ENCODE measurements around the gene KRTAP17-1.

Gene KRTAP17-1

DNA sequence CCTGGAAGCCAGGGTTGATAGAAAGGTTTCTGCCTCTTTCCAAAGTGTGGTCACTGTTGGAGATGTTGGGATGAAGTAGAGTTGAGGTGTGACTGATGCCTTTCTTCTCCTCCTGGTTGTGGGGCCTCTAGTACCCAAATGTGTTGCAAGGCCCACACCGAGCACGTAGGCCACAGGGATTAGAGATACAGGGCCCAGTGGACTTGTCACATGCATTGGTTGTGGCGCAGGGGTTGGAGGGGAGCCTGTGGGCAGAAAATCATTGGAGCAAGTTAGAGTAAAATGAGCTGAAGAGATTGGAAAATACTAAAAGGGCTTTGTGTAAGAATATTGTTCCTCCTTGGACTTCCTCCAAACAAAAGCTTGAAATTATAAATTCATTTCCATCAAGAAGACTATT, 30.5 kb upstream of the KRTAP17-1 start:
- Histone ChIP-seq H4K20me1 (ENCODE audit: insufficient read depth) (no peaks in the 10 kb centered on the region), H3K36me3 (ENCODE audit: insufficient read depth) (no peaks in the 10 kb centered on the region), H2AFZ (ENCODE audit: low read depth) (no peak overlapping the region), H3K79me2 (ENCODE audit: insufficient read depth, low read depth) (no peaks in the 10 kb centered on the region), H3K27me3 (ENCODE audit: insufficient read depth, low read depth) (peaks cover 11% of the 10 kb centered on the region; the same call in 1 of the 2 replicates), H3K9ac (no peak overlapping the region), H3K4me3 (IDR thresholded peaks at IDR 0.05; ENCODE audit: insufficient read depth, low read depth, low read length) (no peak overlapping the region), H3K4me1 (ENCODE audit: low read depth, poor library complexity, severe bottlenecking) (peaks cover 13% of the 10 kb centered on the region), H3K4me2 (no peak overlapping the region), H3K27ac (no peak overlapping the region)
- TF ChIP-seq, protein P1, sequence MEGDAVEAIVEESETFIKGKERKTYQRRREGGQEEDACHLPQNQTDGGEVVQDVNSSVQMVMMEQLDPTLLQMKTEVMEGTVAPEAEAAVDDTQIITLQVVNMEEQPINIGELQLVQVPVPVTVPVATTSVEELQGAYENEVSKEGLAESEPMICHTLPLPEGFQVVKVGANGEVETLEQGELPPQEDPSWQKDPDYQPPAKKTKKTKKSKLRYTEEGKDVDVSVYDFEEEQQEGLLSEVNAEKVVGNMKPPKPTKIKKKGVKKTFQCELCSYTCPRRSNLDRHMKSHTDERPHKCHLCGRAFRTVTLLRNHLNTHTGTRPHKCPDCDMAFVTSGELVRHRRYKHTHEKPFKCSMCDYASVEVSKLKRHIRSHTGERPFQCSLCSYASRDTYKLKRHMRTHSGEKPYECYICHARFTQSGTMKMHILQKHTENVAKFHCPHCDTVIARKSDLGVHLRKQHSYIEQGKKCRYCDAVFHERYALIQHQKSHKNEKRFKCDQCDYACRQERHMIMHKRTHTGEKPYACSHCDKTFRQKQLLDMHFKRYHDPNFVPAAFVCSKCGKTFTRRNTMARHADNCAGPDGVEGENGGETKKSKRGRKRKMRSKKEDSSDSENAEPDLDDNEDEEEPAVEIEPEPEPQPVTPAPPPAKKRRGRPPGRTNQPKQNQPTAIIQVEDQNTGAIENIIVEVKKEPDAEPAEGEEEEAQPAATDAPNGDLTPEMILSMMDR (conservative IDR thresholded peaks at IDR 0.05; ENCODE audit: low read depth, low read length): no peak

DNA sequence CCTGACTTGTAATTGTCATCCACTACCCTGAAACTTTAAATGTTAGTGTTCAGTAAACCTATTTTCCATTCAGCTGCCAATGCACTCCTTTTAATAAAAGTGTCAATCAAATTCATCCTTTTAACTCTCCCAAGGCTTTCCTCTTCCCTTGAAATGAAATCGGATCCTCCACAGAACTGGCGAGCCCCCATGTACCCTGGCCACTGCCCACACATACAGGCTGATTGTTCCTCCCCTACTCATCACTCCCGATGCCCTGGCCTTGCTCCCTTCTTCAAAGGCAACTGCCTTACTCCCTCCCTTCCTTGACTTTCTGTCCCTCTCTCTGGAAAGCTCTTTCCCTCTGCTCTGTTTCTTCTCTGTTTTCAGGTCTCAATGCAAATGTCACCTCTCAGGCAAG, 27.5 kb upstream of the KRTAP17-1 start:
- no peaks in the 10 kb centered on the region for H4K20me1 ChIP-seq (ENCODE audit: insufficient read depth)
- H3K27ac ChIP-seq: no peak overlapping the region
- TF ChIP-seq, protein P1 (conservative IDR thresholded peaks at IDR 0.05; ENCODE audit: low read depth, low read length): no peak
- no peak overlapping the region for H3K4me3 ChIP-seq (IDR thresholded peaks at IDR 0.05; ENCODE audit: insufficient read depth, low read depth, low read length)
- no peak overlapping the region for H2AFZ ChIP-seq (ENCODE audit: low read depth)
- peaks cover 26% of the 10 kb centered on the region; the same call in 1 of the 2 replicates for H3K27me3 ChIP-seq (ENCODE audit: insufficient read depth, low read depth)
- no peak overlapping the region for H3K9ac ChIP-seq
- no peaks in the 10 kb centered on the region for H3K79me2 ChIP-seq (ENCODE audit: insufficient read depth, low read depth)
- H3K4me2 ChIP-seq: no peak overlapping the region
- H3K4me1 ChIP-seq (ENCODE audit: low read depth, poor library complexity, severe bottlenecking): peaks cover 42% of the 10 kb centered on the region
- no peaks in the 10 kb centered on the region for H3K36me3 ChIP-seq (ENCODE audit: insufficient read depth)

DNA sequence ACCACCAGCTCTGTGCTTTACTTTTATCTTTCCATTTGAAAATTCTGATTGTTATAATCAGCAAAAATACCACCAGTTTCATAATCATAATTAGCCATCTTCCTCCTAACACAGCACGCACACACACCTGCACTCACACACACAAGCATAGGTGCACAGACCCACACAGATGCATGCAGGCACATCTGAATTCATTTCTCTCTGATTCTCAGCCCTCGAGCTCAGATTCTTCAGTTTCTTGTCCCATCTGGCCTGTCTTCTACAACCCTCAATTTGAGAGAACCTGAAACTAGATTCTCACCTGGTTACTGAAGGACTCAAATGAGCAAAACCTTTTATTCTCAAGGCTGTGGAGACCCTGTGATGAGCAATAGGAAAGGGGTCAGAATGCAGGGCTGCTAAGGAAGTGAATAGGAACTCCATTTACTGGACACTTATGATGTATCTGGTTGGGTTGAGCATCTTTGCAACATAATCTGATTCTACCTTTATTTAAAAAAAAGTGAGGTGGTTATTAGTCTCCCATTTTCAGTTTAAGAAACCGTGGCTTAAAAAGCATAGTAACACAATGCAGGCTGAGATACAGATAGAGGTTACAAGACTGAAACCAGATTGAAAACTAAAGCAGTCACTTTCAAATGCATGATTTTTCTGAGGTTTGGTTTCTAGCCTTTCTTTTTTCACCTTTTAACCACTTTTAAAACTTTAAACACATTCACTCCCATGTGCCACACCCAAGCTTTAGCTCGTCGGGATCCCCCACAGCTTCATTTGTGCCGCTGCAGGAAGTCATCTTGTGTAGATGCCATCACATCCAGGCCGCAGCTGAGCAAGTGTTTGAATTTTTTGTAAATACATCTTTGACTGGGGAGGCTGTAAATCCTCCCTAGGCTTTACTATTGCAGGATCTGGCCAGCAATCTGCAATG, 25.7 kb upstream of the KRTAP17-1 start:
- peak overlapping the region; percentile 26; the same call in 1 of the 2 replicates for H3K27ac ChIP-seq
- no peaks in the 10 kb centered on the region for H3K36me3 ChIP-seq (ENCODE audit: insufficient read depth)
- no peaks in the 10 kb centered on the region for H4K20me1 ChIP-seq (ENCODE audit: insufficient read depth)
- H3K4me2 ChIP-seq: peak overlapping the region; percentile 59
- H3K79me2 ChIP-seq (ENCODE audit: insufficient read depth, low read depth): no peaks in the 10 kb centered on the region
- peaks cover 43% of the 10 kb centered on the region; the same call in 1 of the 2 replicates for H3K27me3 ChIP-seq (ENCODE audit: insufficient read depth, low read depth)
- H3K4me1 ChIP-seq (ENCODE audit: low read depth, poor library complexity, severe bottlenecking): peaks cover 46% of the 10 kb centered on the region
- H3K9ac ChIP-seq: no peak overlapping the region
- no peak overlapping the region for H3K4me3 ChIP-seq (IDR thresholded peaks at IDR 0.05; ENCODE audit: insufficient read depth, low read depth, low read length)
- H2AFZ ChIP-seq (ENCODE audit: low read depth): no peak overlapping the region
- TF ChIP-seq, protein P1 (conservative IDR thresholded peaks at IDR 0.05; ENCODE audit: low read depth, low read length): no peak

DNA sequence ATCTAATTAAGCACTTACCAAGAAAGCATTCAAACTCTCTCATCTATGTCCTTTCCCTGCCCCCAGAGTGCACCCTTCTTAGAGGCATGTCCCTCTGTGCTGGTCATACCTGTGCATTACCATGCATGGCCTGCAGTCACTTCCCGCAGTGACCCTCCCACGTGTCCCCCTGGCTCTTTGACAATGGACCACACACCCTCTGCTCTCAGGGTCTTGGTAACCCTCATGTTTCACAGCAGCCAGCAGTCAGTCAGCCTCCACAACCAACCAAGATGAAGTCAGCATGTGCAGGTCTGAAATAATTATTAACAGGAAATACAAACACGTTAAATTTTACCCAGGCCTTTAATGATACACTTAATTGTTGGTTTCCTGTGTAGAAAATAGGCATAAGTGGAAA, 25.0 kb upstream of the KRTAP17-1 start:
- Histone ChIP-seq H3K4me2 (peak overlapping the region; percentile 59), H3K79me2 (ENCODE audit: insufficient read depth, low read depth) (no peaks in the 10 kb centered on the region), H3K4me3 (IDR thresholded peaks at IDR 0.05; ENCODE audit: insufficient read depth, low read depth, low read length) (no peak overlapping the region), H3K27me3 (ENCODE audit: insufficient read depth, low read depth) (peaks cover 43% of the 10 kb centered on the region; the same call in 1 of the 2 replicates), H3K27ac (no peak overlapping the region), H2AFZ (ENCODE audit: low read depth) (no peak overlapping the region), H3K9ac (no peak overlapping the region), H3K4me1 (ENCODE audit: low read depth, poor library complexity, severe bottlenecking) (peaks cover 46% of the 10 kb centered on the region), H4K20me1 (ENCODE audit: insufficient read depth) (no peaks in the 10 kb centered on the region), H3K36me3 (ENCODE audit: insufficient read depth) (no peaks in the 10 kb centered on the region)
- TF ChIP-seq, protein P1 (conservative IDR thresholded peaks at IDR 0.05; ENCODE audit: low read depth, low read length): no peak
